HT-29 (cell line): ENCODE measurements around the gene FUS. TPM values are rescaled to one million over a fixed set of nuclear protein-coding genes. Genes with fewer than 3 reads are reported as not detected.

Experiments
- DNase-seq: peaks from one replicate; pipeline ENCODE4 v3.0.0-alpha.2; 2015; ENCODE audit warnings: low spot score
- total RNA-seq: library from RNA; depleted of rRNA; stranded (reverse); fragments of >200 nt; shearing (Covaris generic); gene quantifications from 2 replicates; pipeline ENCODE4 v1.2.3, GENCODE V29; 2014

Gene FUS
- total RNA-seq, 1 experiment from 2014 or later = 36.5 TPM

DNA sequence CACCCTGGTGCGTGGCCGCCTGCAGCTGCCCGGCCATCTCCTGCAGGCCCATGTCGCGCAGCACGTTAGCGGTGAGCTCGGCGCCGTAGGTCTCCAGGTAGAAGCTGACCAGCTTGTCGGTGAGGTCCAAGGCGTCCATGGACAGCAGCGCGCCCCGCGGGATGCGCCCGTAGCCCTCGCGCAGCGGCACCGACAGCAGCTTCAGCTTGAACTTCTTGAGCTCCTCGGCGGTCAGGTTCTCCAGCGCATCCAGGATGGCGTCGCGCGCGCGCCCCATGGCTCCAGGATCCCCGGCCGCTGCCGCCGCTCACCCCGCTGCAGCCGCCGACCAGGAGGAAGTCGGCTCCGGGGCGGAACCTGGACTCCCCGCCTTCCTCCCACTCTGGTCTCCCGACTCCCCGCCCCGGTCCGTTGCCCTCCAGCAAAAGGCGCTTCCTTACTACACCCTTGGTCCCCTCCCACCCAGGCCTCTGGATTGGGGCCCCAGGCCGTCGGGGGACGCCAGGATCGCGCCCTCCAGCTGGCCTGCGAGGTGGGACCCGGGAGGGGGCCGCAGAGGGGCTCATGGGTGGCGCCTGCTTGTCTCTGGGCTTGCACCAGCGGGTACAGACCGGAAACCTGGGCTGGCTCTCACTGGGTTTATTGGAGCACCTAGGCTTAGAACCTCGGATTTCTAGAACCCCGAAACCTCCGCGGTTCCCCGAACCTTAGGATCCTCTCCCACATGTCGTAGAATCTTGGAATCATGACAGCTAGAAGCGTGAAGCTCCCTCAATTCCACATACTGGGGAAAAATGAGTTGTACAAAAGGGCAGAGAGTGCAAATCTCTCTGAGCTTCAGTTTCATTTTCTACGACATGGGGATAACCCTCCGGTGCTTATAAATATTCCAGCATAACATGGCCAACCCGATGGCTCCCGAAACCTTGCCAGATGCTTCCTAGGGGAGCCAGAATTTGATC is 22.8 kb downstream of the FUS start, which contains the start of gene PYCARD:
Gene PYCARD (minus strand): TSS at position 347 of the 962 bp plus-strand sequence. CDS start 70 bp downstream, at position 277.
- DNase-seq = peak; percentile 42

DNA sequence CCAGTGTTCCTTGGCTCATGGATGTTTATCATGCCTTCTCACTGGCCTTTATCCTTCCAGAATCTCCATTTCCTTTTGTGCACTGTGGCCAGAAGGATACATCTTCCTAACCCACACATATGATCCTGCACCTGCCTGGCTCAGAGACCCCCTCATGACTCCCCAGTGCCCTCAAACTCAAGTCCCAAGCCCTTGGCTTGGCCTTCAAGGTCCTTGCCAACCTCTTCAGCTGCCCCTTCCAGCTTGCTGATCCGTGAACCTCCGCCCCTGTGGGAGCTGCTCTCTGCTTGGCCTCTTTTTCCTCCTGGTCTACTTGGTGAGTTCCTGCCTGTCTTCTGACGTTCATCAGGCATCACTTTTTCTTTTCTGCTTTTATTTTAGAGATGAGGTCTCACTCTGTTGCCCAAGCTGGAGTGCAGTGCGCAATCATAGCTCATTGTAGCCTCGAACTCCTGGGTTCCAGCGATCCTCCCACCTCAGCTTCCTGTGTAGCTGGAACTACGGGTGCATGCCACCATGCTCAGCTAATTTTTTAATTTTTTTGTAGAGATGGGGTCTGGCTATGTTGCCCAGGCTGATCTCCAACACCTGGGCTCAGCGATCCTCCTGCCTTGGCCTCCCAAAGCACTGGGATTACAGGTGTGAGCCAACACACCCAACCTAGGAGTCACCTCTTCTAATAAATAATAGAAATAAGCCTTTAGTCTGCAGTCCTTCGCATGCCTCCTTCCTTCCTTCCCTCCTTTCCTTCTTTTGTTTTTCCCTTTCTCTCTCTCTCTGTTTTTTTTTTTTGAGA is 25.1 kb downstream of the FUS start:
- no peak for DNase-seq

DNA sequence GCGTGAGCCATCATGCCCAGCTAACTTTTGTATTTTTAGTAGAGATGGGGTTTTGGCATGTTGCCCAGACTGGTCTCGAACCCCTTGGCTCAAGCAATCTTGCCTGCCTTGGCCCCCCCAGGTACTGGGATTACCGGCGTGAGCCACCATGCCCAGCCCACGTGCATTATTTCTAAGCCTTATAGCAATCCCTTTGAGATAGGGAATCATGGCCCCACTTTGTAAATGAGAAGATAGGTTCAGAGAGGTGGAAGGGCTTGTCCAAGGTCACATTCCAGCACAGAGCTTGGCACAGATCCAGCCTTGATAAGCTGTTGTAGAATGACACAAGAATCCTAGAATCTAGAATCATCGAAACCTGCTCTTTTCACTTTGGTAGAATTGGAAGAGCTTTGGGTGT is 26.8 kb downstream of the FUS start:
- no peak for DNase-seq

DNA sequence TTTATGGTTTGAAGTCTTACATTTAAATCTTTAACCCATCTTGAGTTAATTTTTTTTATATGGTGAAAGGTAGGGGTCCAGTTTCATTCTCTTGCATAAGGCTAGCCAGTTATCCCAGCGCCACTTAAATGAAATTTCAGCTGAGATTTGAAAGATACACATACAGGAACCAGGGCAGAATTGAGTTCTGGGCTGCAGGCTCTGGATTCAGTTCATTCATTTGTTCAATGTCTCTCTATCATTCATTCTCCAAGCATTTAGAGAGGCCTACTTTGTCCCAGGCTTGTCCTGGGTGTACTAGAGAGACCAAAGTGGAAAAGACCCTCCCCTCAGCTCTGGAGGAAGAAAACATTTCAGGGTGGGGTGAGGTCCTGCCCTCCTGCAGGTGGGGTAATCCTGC is 33.4 kb downstream of the FUS start:
- no peak for DNase-seq

GRCh38 chr16:31213877-31214707 is 34.2 kb downstream of the FUS start, which contains the start of gene TRIM72:
Gene TRIM72, plus strand, starts transcription at chr16:31214119. Its CDS starts 620 bp downstream, at chr16:31214739.
- no peak for DNase-seq

- DNase-seq = no peak
These were observed 34.9 kb downstream of the FUS start for GRCh38 chr16:31214708-31215286.

GRCh38 chr16:31215287-31216162 is 35.6 kb downstream of the FUS start:
- peak; percentile 83 for DNase-seq

- DNase-seq = no peak
These were observed 36.6 kb downstream of the FUS start, which contains the start of gene PYDC1 for GRCh38 chr16:31216422-31217135. Gene PYDC1, minus strand, starts transcription at chr16:31217135. Its CDS starts 107 bp downstream, at chr16:31217028.

- DNase-seq = no peak
These were observed 37.2 kb downstream of the FUS start for GRCh38 chr16:31217136-31217530.

DNA sequence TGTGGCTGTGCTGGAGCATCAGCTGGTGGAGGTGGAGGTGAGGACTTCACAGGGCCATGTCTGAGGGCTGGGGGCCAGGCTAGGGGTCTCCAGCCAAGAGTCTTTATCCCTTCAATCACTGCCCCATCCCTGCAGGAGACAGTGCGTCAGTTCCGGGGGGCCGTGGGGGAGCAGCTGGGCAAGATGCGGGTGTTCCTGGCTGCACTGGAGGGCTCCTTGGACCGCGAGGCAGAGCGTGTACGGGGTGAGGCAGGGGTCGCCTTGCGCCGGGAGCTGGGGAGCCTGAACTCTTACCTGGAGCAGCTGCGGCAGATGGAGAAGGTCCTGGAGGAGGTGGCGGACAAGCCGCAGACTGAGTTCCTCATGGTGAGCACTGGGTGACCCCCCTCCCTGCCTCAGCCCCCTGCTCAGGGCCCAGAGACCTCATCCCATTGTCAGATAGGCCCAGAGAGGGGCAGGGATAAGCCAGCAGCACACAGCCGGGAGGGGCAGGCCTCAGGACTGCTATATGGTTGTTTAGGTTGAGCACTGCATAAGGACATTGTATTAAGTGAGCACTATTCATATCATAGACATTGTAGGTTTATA is 39.3 kb downstream of the FUS start:
- DNase-seq = no peak

DNA sequence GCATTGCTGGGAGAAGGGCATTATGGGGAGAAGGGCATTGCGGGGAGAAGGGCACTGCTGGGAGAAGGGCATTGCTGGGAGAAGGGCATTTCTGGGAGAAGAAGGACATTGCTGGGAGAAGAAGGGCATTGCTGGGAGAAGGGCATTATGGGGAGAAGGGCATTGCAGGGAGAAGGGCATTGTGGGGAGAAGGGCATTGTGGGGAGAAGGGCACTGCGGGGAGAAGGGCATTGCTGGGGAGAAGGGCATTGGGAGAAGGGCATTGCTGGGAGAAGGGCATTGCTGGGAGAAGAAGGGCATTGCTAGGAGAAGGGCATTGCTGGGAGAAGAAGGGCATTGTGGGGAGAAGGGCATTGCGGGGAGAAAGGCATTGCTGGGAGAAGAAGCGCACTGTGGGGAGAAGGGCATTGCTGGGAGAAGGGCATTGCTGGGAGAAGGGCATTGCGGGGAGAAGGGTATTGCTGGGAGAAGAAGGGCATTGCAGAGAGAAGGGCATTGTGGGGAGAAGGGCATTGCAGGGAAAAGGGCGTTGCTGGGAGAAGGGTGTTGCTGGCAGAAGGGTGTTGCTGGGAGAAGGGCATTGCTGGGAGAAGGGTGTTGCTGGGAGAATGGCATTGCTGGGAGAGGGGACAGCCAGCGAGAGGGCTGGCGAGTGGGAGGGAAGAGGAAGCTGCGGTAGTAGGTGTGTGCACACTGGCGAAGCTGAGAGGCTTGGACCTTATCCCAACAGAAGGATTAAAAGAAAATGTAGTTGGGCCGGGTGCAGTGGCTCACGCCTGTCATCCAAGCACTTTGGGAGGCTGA is 41.6 kb downstream of the FUS start:
- peak; percentile 59 for DNase-seq

GRCh38 chr16:31223044-31223443 is 43.1 kb downstream of the FUS start:
- no peak for DNase-seq

DNA sequence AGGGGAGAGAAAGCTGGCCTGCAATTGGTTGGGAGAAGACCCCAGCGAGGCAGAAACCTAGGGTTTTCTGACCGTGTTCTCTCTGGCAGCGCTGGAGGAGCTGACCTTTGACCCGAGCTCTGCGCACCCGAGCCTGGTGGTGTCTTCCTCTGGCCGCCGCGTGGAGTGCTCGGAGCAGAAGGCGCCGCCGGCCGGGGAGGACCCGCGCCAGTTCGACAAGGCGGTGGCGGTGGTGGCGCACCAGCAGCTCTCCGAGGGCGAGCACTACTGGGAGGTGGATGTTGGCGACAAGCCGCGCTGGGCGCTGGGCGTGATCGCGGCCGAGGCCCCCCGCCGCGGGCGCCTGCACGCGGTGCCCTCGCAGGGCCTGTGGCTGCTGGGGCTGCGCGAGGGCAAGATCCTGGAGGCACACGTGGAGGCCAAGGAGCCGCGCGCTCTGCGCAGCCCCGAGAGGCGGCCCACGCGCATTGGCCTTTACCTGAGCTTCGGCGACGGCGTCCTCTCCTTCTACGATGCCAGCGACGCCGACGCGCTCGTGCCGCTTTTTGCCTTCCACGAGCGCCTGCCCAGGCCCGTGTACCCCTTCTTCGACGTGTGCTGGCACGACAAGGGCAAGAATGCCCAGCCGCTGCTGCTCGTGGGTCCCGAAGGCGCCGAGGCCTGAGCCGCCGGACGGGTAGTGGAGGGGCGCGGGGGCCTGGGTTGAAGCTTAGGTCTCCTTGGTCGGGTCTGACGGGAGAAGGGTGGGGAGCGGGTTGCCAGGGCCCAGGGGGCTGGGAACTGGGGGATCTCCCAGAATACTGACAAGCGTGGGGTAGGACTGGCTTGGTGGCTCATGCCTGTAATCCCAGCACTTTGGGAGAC is 44.4 kb downstream of the FUS start:
- DNase-seq = no peak

- DNase-seq = no peak
These were observed 45.3 kb downstream of the FUS start for GRCh38 chr16:31225193-31225592.

DNA sequence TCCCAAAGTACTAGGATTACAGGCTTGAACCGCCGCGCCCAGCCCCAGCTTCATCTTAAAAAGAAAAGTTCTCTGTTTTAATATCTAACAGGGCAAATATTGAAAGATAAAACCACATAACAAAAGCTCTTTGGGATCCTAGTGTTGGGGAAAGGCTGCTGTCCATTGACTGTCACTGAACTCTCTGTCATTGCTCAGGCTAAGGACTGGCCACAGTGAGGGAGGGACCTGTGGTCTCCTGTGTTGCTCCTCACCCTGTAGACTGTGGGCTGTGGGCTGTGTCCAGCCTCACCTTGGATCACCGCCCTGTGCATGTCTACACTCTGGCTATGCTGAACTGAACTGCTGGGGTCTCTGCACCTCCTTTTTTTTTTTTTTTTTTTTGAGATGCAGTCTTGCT is 48.3 kb downstream of the FUS start:
- DNase-seq = no peak

DNA sequence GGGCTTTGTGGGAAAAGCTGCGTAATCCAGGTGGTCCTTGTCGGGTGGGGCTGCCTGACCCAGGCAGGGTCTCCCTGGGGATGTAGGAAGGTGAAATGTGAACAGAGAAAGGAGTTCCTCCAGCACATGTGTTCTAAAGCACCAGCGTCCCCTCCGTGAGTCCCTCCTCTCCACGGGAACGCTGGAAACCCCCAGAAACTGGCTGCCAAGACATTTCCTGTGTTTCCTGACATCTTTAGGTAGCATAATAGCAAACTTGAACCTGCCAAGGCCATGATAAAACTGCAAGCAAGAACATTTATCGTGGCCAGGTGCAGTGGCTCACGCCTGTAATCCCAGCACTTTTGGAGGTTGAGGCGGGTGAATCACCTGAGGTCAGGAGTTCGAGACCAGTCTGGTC is 49.6 kb downstream of the FUS start:
- DNase-seq = no peak

DNA sequence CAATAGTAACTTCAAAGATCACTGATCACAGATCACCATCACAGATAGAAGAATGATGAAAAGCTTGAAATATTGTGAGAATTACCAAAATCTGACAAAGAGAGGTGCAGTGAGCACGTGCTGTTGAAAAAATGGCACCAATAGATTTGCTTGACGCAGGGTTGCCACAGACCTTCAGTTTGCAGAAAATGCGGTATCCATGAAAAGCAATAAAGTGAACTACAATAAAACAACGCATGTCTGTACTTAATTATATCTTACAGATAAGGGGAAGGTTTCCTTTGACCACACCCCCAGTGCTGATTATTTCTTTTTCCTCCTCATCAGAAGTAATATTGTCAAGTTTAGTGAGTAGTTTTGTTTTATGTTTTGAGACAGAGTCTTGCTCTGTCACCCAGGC is 58.1 kb downstream of the FUS start:
- DNase-seq = no peak
